HEK293T (cell line): ENCODE results near the gene CTBP1.

ENCODE experiments used
- ARNT ChIP-seq: fragments of 450-650 bp; IDR thresholded peaks from 2 replicates; pipeline ENCODE4 v1.6.1; 2017; ENCODE audit warnings: mild to moderate bottlenecking
- BHLHE40 ChIP-seq: fragments of 450-650 bp; IDR thresholded peaks from 2 replicates; pipeline ENCODE4 v1.6.1; 2016; ENCODE audit warnings: mild to moderate bottlenecking, moderate library complexity, borderline replicate concordance
- ELF4 ChIP-seq: fragments of 450-650 bp; IDR thresholded peaks from 2 replicates; pipeline ENCODE4 v1.6.1; 2017; ENCODE audit warnings: antibody characterized with exemption
- FOXA1 ChIP-seq: fragments of 450-650 bp; IDR thresholded peaks from 2 replicates; pipeline ENCODE4 v1.6.1; 2016; ENCODE audit warnings: mild to moderate bottlenecking
- FOXM1 ChIP-seq: fragments of 450-650 bp; IDR thresholded peaks from 2 replicates; pipeline ENCODE4 v1.6.1; 2017; ENCODE audit warnings: mild to moderate bottlenecking, borderline replicate concordance
- HDGF ChIP-seq: fragments of 450-650 bp; IDR thresholded peaks from 2 replicates; pipeline ENCODE4 v1.6.1; 2017; ENCODE audit warnings: antibody characterized with exemption, borderline replicate concordance
- L3MBTL2 ChIP-seq: fragments of 450-650 bp; conservative IDR thresholded peaks from 2 replicates; pipeline ENCODE4 v1.6.1; 2016; ENCODE audit warnings: mild to moderate bottlenecking
- NFRKB ChIP-seq: fragments of 450-650 bp; IDR thresholded peaks from 2 replicates; pipeline ENCODE4 v1.6.1; 2016; ENCODE audit warnings: mild to moderate bottlenecking, moderate library complexity
- PKNOX1 ChIP-seq: fragments of 450-650 bp; IDR thresholded peaks from 2 replicates; pipeline ENCODE4 v1.6.1; 2016
- SP1 ChIP-seq: fragments of 450-650 bp; IDR thresholded peaks from 2 replicates; pipeline ENCODE4 v1.6.1; 2017
- ZNF384 ChIP-seq: fragments of 450-650 bp; IDR thresholded peaks from 2 replicates; pipeline ENCODE4 v1.6.1; 2016

GRCh38 chr4:1276984-1277383 lies 28.1 kb upstream of the CTBP1 start:
- TF ChIP-seq SP1 (no peak), ZNF384 (no peak), BHLHE40 (no peak), HDGF (no peak), FOXM1 (no peak), FOXA1 (no peak), PKNOX1 (no peak), L3MBTL2 (no peak), NFRKB (no peak), ARNT (no peak), ELF4 (no peak)
